ENCODE data around the gene NTN5.
"Not testable (repeated sequence)": the region's sequence is repeated elsewhere in the genome, so short reads cannot be mapped to it uniquely, and the experiment has no call there.

The NTN5 gene

GRCh38 chr19:48668332-48668731, 4.5 kb downstream of the NTN5 start:
- DNase-seq, result no peak

GRCh38 chr19:48665786-48666185, 7.0 kb downstream of the NTN5 start:
- no peak for DNase-seq

GRCh38 chr19:48664476-48664875, 8.3 kb downstream of the NTN5 start:
- no peak for DNase-seq

GRCh38 chr19:48663667-48664066, 9.2 kb downstream of the NTN5 start:
- no peak for DNase-seq

- DNase-seq, result no peak
Observed at GRCh38 chr19:48661711-48662090, 11.1 kb downstream of the NTN5 start.

- peak; percentile 77 to 85 for DNase-seq
Observed at GRCh38 chr19:48660852-48661710, 11.7 kb downstream of the NTN5 start.

GRCh38 chr19:48659768-48660167, 13.0 kb downstream of the NTN5 start:
- peak in 1 of 2 experiments; percentile 16 for DNase-seq

GRCh38 chr19:48658483-48658882, 14.3 kb downstream of the NTN5 start:
- DNase-seq, result no peak

GRCh38 chr19:48657828-48658227, 15.0 kb downstream of the NTN5 start:
- DNase-seq, result not testable (repeated sequence)

- DNase-seq, result no peak
Observed at GRCh38 chr19:48656840-48657474, 15.9 kb downstream of the NTN5 start.

- no peak for DNase-seq
Observed at GRCh38 chr19:48654299-48655059, 18.3 kb downstream of the NTN5 start.

GRCh38 chr19:48651683-48652048, 21.2 kb downstream of the NTN5 start:
- DNase-seq, result no peak

GRCh38 chr19:48650974-48651682, 21.7 kb downstream of the NTN5 start:
- no peak for DNase-seq

- no peak for DNase-seq
Observed at GRCh38 chr19:48648134-48648533, 24.7 kb downstream of the NTN5 start.

GRCh38 chr19:48646722-48647216, 26.0 kb downstream of the NTN5 start:
- no peak for DNase-seq

- peak; percentile 67 to 71 for DNase-seq
Observed at GRCh38 chr19:48646001-48646721, 26.7 kb downstream of the NTN5 start, which contains the start of gene CA11. Gene CA11, minus strand, starts transcription at chr19:48646187. Its CDS starts 555 bp downstream, at chr19:48645632.

- DNase-seq, result no peak
Observed at GRCh38 chr19:48645620-48646000, 27.2 kb downstream of the NTN5 start.

GRCh38 chr19:48644839-48645619, 27.8 kb downstream of the NTN5 start:
- DNase-seq, result peak; percentile 65 to 72

GRCh38 chr19:48644355-48644754, 28.5 kb downstream of the NTN5 start:
- no peak for DNase-seq

GRCh38 chr19:48642862-48643261, 30.0 kb downstream of the NTN5 start:
- no peak for DNase-seq

- no peak for DNase-seq
Observed at GRCh38 chr19:48641850-48642249, 31.0 kb downstream of the NTN5 start.

Data from AML-193 (cell line).